Stimulated activated memory B cell treated with anti-CD40 and anti-IgM and Interleukin-4, amounts not matched to agents 10 μg/mL and 1 μg/mL and 100 μg/mL, for 72 hours (primary cell): ENCODE results near the gene FAM240A.

Experiments used
- ATAC-seq: fragments of 150-1000 bp; cut with Tn5 transposase; 2 replicates; pipeline ENCODE4 v1.10.0; 2021
- H3K27ac Mint-ChIP-seq: one replicate; pipeline ENCODE4 v1.8.0; 2022; ENCODE audit warnings: mild to moderate bottlenecking, mixed read lengths
- H3K27me3 Mint-ChIP-seq: one replicate; pipeline ENCODE4 v1.8.0; 2022; ENCODE audit warnings: mixed read lengths
- H3K36me3 Mint-ChIP-seq: one replicate; pipeline ENCODE4 v1.8.0; 2022; ENCODE audit warnings: mixed read lengths
- H3K4me1 Mint-ChIP-seq: one replicate; pipeline ENCODE4 v1.8.0; 2022; ENCODE audit warnings: mixed read lengths
- H3K4me3 Mint-ChIP-seq: one replicate; pipeline ENCODE4 v1.8.0; 2022; ENCODE audit warnings: mild to moderate bottlenecking, moderate library complexity, mixed read lengths
- H3K9me3 Mint-ChIP-seq: one replicate; pipeline ENCODE4 v1.8.0; 2022; ENCODE audit warnings: mixed read lengths

FAM240A gene

DNA sequence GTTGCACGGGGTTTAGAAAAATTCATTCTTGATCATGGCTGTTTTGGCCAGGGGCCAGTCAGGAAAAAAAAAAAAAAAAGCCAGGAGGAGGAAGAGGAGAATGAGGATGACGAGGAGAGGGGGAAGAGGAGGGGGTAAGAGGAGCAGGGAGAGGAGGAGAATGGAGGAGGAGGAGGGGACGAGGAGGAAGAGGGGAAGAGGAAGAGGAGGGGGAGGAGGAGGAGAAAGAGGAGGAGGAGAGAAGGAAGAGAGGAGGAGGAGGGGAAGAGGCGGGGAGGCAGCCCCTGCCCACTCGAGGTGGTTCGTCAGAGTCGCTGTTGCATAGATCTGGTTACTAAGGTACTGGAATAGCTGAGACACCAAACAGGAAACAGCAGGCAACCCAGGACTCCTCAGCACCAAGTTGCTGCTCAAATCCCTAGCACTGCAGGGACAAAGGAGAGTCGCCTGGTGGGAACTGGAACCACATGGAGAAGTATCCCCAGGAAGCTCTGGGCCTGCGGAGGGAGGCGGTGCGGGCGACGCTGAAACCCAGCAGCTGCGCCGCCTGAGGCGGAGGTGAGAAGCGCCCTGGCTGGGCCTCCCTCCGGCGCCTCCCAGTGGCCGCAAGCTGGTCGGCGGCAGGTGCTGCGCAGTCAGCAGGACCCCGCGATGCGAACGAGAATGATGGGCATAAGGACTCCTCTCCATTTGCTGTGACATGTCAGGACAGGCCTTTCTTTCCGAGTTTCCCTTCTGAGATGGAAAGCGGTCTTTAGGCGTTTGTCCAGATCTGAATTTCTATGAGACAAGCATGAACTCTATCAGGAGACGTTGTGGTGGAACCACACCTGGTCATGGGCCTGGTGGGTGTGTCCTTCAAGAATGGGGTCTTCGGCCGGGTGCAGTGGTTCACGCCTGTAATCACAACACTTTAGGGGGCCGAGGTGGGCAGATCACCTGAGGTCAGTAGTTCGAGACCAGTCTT is 17.5 kb downstream of the FAM240A start:
- Mint-ChIP-seq H3K36me3 (no peaks in the 10 kb centered on the region), H3K27ac (peak overlapping the region; percentile 89), H3K4me3 (peak overlapping the region; percentile 50), H3K4me1 (peaks cover 16% of the 10 kb centered on the region), H3K27me3 (no peaks in the 10 kb centered on the region), H3K9me3 (no peaks in the 10 kb centered on the region)
- peak; percentile 91 for ATAC-seq

DNA sequence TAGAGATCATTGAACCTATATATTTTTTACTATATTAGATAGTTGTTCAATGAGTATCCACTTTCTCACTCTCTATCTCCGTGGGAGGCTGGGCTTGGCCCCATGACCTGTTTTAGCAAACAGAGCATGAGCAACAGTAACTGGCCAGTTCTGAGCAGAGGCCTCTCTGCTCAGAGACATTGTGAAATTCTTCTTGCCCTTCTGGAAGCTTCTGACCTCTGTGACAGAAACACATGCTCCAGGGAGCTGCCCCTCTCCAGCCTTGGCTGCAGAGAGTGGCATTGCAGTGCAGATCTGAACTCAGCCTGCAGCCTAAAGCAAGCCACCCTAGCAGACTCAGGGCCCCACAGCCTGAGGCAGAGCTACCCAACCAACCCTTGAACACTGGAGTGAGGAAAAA is 20.5 kb downstream of the FAM240A start:
- no peaks in the 10 kb centered on the region for H3K9me3 Mint-ChIP-seq
- peaks cover 16% of the 10 kb centered on the region for H3K4me1 Mint-ChIP-seq
- H3K27ac Mint-ChIP-seq = no peak overlapping the region
- no peak overlapping the region for H3K4me3 Mint-ChIP-seq
- H3K36me3 Mint-ChIP-seq = no peaks in the 10 kb centered on the region
- ATAC-seq = no peak
- H3K27me3 Mint-ChIP-seq = no peaks in the 10 kb centered on the region

- no peak for ATAC-seq
- no peak overlapping the region for H3K4me3 Mint-ChIP-seq
- peaks cover 7% of the 10 kb centered on the region for H3K4me1 Mint-ChIP-seq
- no peaks in the 10 kb centered on the region for H3K27me3 Mint-ChIP-seq
- H3K36me3 Mint-ChIP-seq = no peaks in the 10 kb centered on the region
- no peak overlapping the region for H3K27ac Mint-ChIP-seq
- peaks cover 3% of the 10 kb centered on the region for H3K9me3 Mint-ChIP-seq
Observed at GRCh38 chr3:46634856-46635255, 22.5 kb downstream of the FAM240A start.

DNA sequence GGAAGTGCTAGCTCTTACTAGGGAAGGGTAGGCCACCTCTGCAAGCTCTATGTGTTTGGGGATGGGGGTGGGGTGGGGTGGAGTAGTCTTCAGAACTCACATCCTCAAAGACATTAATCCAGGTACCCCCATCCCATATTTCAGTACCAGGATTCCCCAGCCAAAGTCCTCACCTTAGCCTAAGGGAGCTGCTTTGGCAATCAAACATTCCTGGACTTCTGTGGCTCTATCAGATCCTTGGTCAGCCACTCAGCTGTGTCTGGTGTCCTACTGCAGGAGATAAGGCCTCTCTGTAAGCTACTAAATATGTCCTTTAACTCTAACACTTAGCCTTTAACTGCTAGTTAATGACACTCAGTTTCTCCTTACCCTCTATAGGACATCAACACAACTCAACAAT is 26.9 kb downstream of the FAM240A start:
- H3K9me3 Mint-ChIP-seq = peaks cover 11% of the 10 kb centered on the region
- H3K4me3 Mint-ChIP-seq = no peak overlapping the region
- no peak overlapping the region for H3K27ac Mint-ChIP-seq
- peaks cover 39% of the 10 kb centered on the region for H3K27me3 Mint-ChIP-seq
- H3K36me3 Mint-ChIP-seq = peaks cover 12% of the 10 kb centered on the region
- H3K4me1 Mint-ChIP-seq = no peaks in the 10 kb centered on the region
- no peak for ATAC-seq

DNA sequence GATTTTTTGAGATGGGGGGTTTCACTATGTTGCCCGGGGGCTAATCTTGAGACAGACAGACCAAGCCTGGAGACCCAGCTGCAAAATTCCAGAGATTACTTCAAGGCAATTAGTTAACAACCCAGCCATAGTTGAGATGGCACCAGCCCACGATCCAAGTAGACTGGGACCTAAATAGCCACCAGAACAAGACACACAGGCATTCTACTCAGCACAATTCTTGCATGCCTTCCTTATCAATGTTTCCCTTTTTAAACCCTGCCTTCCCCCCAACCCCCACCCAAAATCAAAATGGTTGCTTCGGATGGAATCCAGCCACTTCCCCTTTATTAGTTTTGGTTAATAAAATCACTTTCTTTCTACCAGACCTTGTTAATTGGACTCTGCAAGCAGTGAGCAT is 28.6 kb downstream of the FAM240A start:
- peaks cover 39% of the 10 kb centered on the region for H3K27me3 Mint-ChIP-seq
- H3K9me3 Mint-ChIP-seq = peaks cover 11% of the 10 kb centered on the region

DNA sequence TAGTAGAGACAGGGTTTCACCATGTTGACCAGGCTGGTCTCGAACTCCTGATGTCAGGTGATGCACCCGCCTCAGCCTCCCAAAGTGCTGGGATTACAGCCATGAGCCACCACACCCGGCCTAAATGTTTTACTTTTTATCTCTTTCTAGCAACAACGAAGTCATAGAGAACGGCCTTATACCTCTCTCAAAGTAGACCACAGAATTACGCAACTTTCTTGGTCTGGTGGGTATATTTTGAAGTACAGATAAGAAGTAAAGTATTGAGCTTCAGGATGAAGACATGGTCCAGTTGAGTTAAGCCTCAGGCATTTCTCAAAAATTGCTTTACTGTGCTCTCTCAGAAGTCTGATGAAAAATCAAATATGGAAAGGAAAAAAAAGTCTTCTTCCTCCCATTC is 30.6 kb downstream of the FAM240A start:
- Mint-ChIP-seq H3K27ac (no peak overlapping the region), H3K9me3 (peaks cover 11% of the 10 kb centered on the region), H3K36me3 (peaks cover 12% of the 10 kb centered on the region), H3K27me3 (peaks cover 57% of the 10 kb centered on the region), H3K4me3 (no peak overlapping the region), H3K4me1 (no peaks in the 10 kb centered on the region)
- ATAC-seq = no peak

More for the DNA sequence above, 28.6 kb downstream of the FAM240A start:
- ATAC-seq = no peak
- Mint-ChIP-seq H3K27ac (no peak overlapping the region), H3K4me1 (no peaks in the 10 kb centered on the region), H3K4me3 (no peak overlapping the region), H3K36me3 (peaks cover 12% of the 10 kb centered on the region)

GRCh38 chr3:46643701-46644100 is 31.4 kb downstream of the FAM240A start:
- Mint-ChIP-seq H3K27ac (no peak overlapping the region), H3K27me3 (peaks cover 61% of the 10 kb centered on the region)
- ATAC-seq = no peak

GRCh38 chr3:46646700-46647099 is 34.4 kb downstream of the FAM240A start:
- Mint-ChIP-seq H3K4me1 (no peaks in the 10 kb centered on the region), H3K27me3 (peaks cover 58% of the 10 kb centered on the region), H3K36me3 (no peaks in the 10 kb centered on the region), H3K4me3 (no peak overlapping the region), H3K27ac (no peak overlapping the region), H3K9me3 (no peaks in the 10 kb centered on the region)
- ATAC-seq = no peak

More at GRCh38 chr3:46643701-46644100, 31.4 kb downstream of the FAM240A start:
- Mint-ChIP-seq H3K4me3 (no peak overlapping the region), H3K4me1 (no peaks in the 10 kb centered on the region), H3K9me3 (peaks cover 11% of the 10 kb centered on the region), H3K36me3 (peaks cover 12% of the 10 kb centered on the region)

- H3K36me3 Mint-ChIP-seq = no peaks in the 10 kb centered on the region
- H3K27ac Mint-ChIP-seq = no peak overlapping the region
- H3K9me3 Mint-ChIP-seq = peaks cover 8% of the 10 kb centered on the region
- H3K27me3 Mint-ChIP-seq = peaks cover 60% of the 10 kb centered on the region
- no peak overlapping the region for H3K4me3 Mint-ChIP-seq
- H3K4me1 Mint-ChIP-seq = no peaks in the 10 kb centered on the region
- ATAC-seq = no peak
Observed at GRCh38 chr3:46648096-46648495, 35.8 kb downstream of the FAM240A start.

DNA sequence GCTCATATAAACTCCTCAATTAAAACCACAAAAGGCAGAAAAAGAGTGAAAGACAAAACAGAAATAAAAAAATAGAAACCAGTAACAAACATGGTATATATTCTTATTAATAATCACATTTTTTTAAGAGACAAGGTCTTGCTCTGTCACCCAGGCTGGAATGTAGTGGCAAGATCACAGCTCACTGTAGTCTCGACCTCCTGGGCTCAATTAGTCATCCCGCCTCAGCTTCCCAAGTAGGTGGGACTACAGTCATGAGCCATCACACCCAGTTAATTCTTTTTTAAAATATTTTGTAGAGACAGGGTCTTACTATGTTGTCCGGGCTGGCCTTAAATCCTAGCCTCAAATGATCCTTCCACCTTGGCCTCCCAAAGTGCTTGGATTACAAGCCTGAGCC is 37.1 kb downstream of the FAM240A start:
- Mint-ChIP-seq H3K36me3 (no peaks in the 10 kb centered on the region), H3K4me3 (no peak overlapping the region)

GRCh38 chr3:46651084-46651483 is 38.8 kb downstream of the FAM240A start:
- Mint-ChIP-seq H3K4me3 (no peak overlapping the region), H3K9me3 (peaks cover 8% of the 10 kb centered on the region), H3K4me1 (peaks cover 11% of the 10 kb centered on the region), H3K27ac (no peak overlapping the region), H3K36me3 (no peaks in the 10 kb centered on the region), H3K27me3 (peaks cover 76% of the 10 kb centered on the region)
- ATAC-seq = no peak

More for the DNA sequence above, 37.1 kb downstream of the FAM240A start:
- H3K4me1 Mint-ChIP-seq = no peaks in the 10 kb centered on the region
- no peak overlapping the region for H3K27ac Mint-ChIP-seq
- no peak for ATAC-seq
- H3K27me3 Mint-ChIP-seq = peaks cover 61% of the 10 kb centered on the region
- peaks cover 8% of the 10 kb centered on the region for H3K9me3 Mint-ChIP-seq

- H3K27ac Mint-ChIP-seq = no peak overlapping the region
- ATAC-seq = no peak
Observed at GRCh38 chr3:46655271-46655670, 42.9 kb downstream of the FAM240A start.

GRCh38 chr3:46656778-46657556 is 44.6 kb downstream of the FAM240A start:
- peaks cover 86% of the 10 kb centered on the region for H3K27me3 Mint-ChIP-seq
- peaks cover 6% of the 10 kb centered on the region for H3K9me3 Mint-ChIP-seq
- ATAC-seq = no peak
- peaks cover 26% of the 10 kb centered on the region for H3K4me1 Mint-ChIP-seq
- H3K36me3 Mint-ChIP-seq = no peaks in the 10 kb centered on the region
- H3K4me3 Mint-ChIP-seq = no peak overlapping the region
- H3K27ac Mint-ChIP-seq = no peak overlapping the region

More at GRCh38 chr3:46655271-46655670, 42.9 kb downstream of the FAM240A start:
- no peak overlapping the region for H3K4me3 Mint-ChIP-seq
- H3K36me3 Mint-ChIP-seq = no peaks in the 10 kb centered on the region
- H3K27me3 Mint-ChIP-seq = peaks cover 80% of the 10 kb centered on the region
- peaks cover 17% of the 10 kb centered on the region for H3K4me1 Mint-ChIP-seq
- H3K9me3 Mint-ChIP-seq = peaks cover 8% of the 10 kb centered on the region

- no peak overlapping the region for H3K4me3 Mint-ChIP-seq
- H3K27ac Mint-ChIP-seq = no peak overlapping the region
- H3K9me3 Mint-ChIP-seq = no peaks in the 10 kb centered on the region
- no peak for ATAC-seq
- H3K27me3 Mint-ChIP-seq = peaks cover 85% of the 10 kb centered on the region
- H3K36me3 Mint-ChIP-seq = no peaks in the 10 kb centered on the region
- peaks cover 26% of the 10 kb centered on the region for H3K4me1 Mint-ChIP-seq
Observed at GRCh38 chr3:46659285-46659684, 47.0 kb downstream of the FAM240A start.

- Mint-ChIP-seq H3K27me3 (peaks cover 78% of the 10 kb centered on the region), H3K9me3 (no peaks in the 10 kb centered on the region), H3K4me1 (peaks cover 26% of the 10 kb centered on the region), H3K4me3 (no peak overlapping the region), H3K27ac (no peak overlapping the region), H3K36me3 (no peaks in the 10 kb centered on the region)
- ATAC-seq = no peak
Observed at GRCh38 chr3:46660003-46660402, 47.7 kb downstream of the FAM240A start.
